Mesodermal cell (in vitro differentiated cells): ENCODE data around the gene ARL8A.
"Not testable (repeated sequence)": the region's sequence is repeated elsewhere in the genome, so short reads cannot be mapped to it uniquely, and the experiment has no call there.

ENCODE experiments used
- H3K27ac ChIP-seq: 2 replicates; pipeline ENCODE4 v1.7.0; 2013; ENCODE audit warnings: mild to moderate bottlenecking, low read depth, low read length, moderate library complexity; ENCODE audit not compliant: severe bottlenecking
- H3K36me3 ChIP-seq: 2 replicates; pipeline ENCODE4 v1.7.1; 2013; ENCODE audit warnings: mild to moderate bottlenecking, low read length, moderate library complexity; ENCODE audit not compliant: control insufficient read depth, insufficient read depth
- H3K4me1 ChIP-seq: one replicate; pipeline ENCODE4 v1.7.1; 2013; ENCODE audit warnings: mild to moderate bottlenecking, low read length; ENCODE audit not compliant: insufficient read depth, control insufficient read depth, poor library complexity, severe bottlenecking
- H3K4me3 ChIP-seq: 2 replicates; pipeline ENCODE4 v1.7.0; 2013; ENCODE audit warnings: low read length, control low read depth, mild to moderate bottlenecking; ENCODE audit not compliant: insufficient read depth, poor library complexity, severe bottlenecking; ENCODE audit errors: extremely low read depth
- H3K9me3 ChIP-seq: 2 replicates; pipeline ENCODE4 v1.7.1; 2013; ENCODE audit warnings: mild to moderate bottlenecking, low read length, moderate library complexity; ENCODE audit not compliant: control insufficient read depth
- WGBS, 2 experiments: methylation state at CpG; one replicate each; pipeline ENCODE4 v1.1.5; 2013; ENCODE audit warnings: missing lambda C conversion rate in 2 of 2; ENCODE audit not compliant: insufficient coverage in 2 of 2; 5-methylcytosine and 5-hydroxymethylcytosine counted together

ARL8A gene

DNA sequence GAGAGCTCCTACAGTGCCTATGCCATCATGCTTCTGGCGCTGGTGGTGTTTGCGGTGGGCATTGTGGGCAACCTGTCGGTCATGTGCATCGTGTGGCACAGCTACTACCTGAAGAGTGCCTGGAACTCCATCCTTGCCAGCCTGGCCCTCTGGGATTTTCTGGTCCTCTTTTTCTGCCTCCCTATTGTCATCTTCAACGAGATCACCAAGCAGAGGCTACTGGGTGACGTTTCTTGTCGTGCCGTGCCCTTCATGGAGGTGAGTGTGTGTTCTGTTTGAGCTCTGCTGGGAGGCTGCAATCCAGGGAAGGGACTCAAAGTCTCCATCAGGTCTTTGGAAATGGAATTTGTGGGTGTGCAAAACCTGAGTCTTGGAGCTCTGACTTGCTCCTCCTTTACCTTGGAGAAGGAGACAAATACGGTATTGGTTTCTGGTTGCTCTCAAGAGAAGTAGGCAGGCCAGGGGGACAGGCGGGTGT, 21.2 kb downstream of the ARL8A start:
- Histone ChIP-seq H3K4me1 (peaks cover 2% of the 10 kb centered on the region), H3K9me3 (no peaks in the 10 kb centered on the region), H3K36me3 (no peaks in the 10 kb centered on the region), H3K4me3 (no peak overlapping the region), H3K27ac (no peak overlapping the region)
- WGBS, 2 experiments, result 92 to 98% methylated on average over 7 to 9 of the region's 10 CpGs

GRCh38 chr1:202122639-202123335, 21.8 kb downstream of the ARL8A start, which contains the start of gene GPR37L1:
Gene GPR37L1 (plus strand): TSS chr1:202122917. CDS start chr1:202122964, 47 bp downstream.
- Histone ChIP-seq H3K4me1 (peaks cover 2% of the 10 kb centered on the region), H3K36me3 (no peaks in the 10 kb centered on the region), H3K4me3 (no peak within 1 kb of the TSS), H3K27ac (no peak within 1 kb of the TSS), H3K9me3 (no peaks in the 10 kb centered on the region)
- WGBS, 2 experiments, result 43 to 59% methylated on average over 16 to 19 of the region's 19 CpGs

DNA sequence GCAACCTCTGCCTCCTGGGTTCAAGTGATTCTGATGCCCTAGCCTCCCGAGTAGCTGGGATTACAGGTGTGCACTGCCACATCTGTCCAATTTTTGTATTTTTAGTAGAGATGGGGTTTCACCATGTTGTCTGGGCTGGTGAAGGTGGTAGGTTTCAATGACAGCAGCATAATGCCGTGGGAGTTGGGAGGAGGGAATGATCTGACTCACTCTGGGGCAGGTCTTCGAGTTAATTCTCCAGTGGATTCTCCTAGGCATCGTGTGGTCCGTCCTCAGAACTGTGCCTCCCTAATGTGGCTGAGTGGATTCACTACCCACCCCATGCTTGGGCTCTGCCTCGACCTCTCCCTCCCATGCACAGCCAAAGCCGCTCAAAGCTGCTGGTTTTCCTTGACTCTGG, 23.5 kb downstream of the ARL8A start:
- 79 to 93% methylated on average over 4 to 5 of the region's 7 CpGs for WGBS, 2 experiments
- H3K9me3 ChIP-seq, result no peaks in the 10 kb centered on the region
- no peak overlapping the region for H3K4me3 ChIP-seq

GRCh38 chr1:202117898-202118371, 26.6 kb downstream of the ARL8A start:
- Histone ChIP-seq H3K4me1 (peaks cover 17% of the 10 kb centered on the region), H3K4me3 (no peak overlapping the region), H3K36me3 (no peaks in the 10 kb centered on the region), H3K27ac (no peak overlapping the region), H3K9me3 (no peaks in the 10 kb centered on the region)
- 91 to 96% methylated on average over 8 to 10 of the region's 10 CpGs for WGBS, 2 experiments

More for the DNA sequence above, 23.5 kb downstream of the ARL8A start:
- Histone ChIP-seq H3K4me1 (peaks cover 2% of the 10 kb centered on the region), H3K36me3 (no peaks in the 10 kb centered on the region), H3K27ac (no peak overlapping the region)

GRCh38 chr1:202116287-202116686, 28.2 kb downstream of the ARL8A start:
- no peak overlapping the region for H3K27ac ChIP-seq
- H3K36me3 ChIP-seq, result no peaks in the 10 kb centered on the region
- peaks cover 16% of the 10 kb centered on the region for H3K4me1 ChIP-seq
- 94 to 98% methylated on average over 8 of the region's 8 CpGs for WGBS, 2 experiments
- H3K9me3 ChIP-seq, result no peaks in the 10 kb centered on the region
- H3K4me3 ChIP-seq, result no peak overlapping the region

- Histone ChIP-seq H3K9me3 (no peaks in the 10 kb centered on the region), H3K4me1 (peaks cover 16% of the 10 kb centered on the region), H3K27ac (no peak overlapping the region), H3K36me3 (no peaks in the 10 kb centered on the region), H3K4me3 (no peak overlapping the region)
- 75 to 84% methylated on average over 2 of the region's 2 CpGs for WGBS, 2 experiments
These were observed 30.7 kb downstream of the ARL8A start for GRCh38 chr1:202113690-202114300.

- H3K36me3 ChIP-seq, result no peaks in the 10 kb centered on the region
- no peak overlapping the region for H3K27ac ChIP-seq
- H3K4me3 ChIP-seq, result no peak overlapping the region
- WGBS, 2 experiments, result 51 to 53% methylated on average over 2 to 4 of the region's 5 CpGs
- H3K4me1 ChIP-seq, result peaks cover 16% of the 10 kb centered on the region
- no peaks in the 10 kb centered on the region for H3K9me3 ChIP-seq
These were observed 31.5 kb downstream of the ARL8A start for GRCh38 chr1:202112859-202113689.

- not testable (repeated sequence) for H3K4me3 ChIP-seq, H3K9me3 ChIP-seq, H3K27ac ChIP-seq, H3K36me3 ChIP-seq
- WGBS, 2 experiments, result 60 to 95% methylated on average over 1 to 4 of the region's 7 CpGs
- H3K4me1 ChIP-seq, result peaks cover 29% of the 10 kb centered on the region
These were observed 32.9 kb downstream of the ARL8A start for GRCh38 chr1:202111589-202111988.

- Histone ChIP-seq H3K36me3 (no peaks in the 10 kb centered on the region), H3K4me1 (peaks cover 35% of the 10 kb centered on the region)
- WGBS, 2 experiments, result 87 to 97% methylated on average over 2 to 3 of the region's 3 CpGs
These were observed 33.6 kb downstream of the ARL8A start for GRCh38 chr1:202110977-202111376.

GRCh38 chr1:202107801-202108731, 36.5 kb downstream of the ARL8A start:
- Histone ChIP-seq H3K36me3 (no peaks in the 10 kb centered on the region), H3K27ac (no peak overlapping the region), H3K9me3 (no peaks in the 10 kb centered on the region), H3K4me3 (no peak overlapping the region), H3K4me1 (peaks cover 25% of the 10 kb centered on the region)
- WGBS, 2 experiments, result 78 to 81% methylated on average over 12 to 13 of the region's 13 CpGs

More at GRCh38 chr1:202110977-202111376, 33.6 kb downstream of the ARL8A start:
- H3K27ac ChIP-seq, result no peak overlapping the region
- no peaks in the 10 kb centered on the region for H3K9me3 ChIP-seq
- H3K4me3 ChIP-seq, result no peak overlapping the region
